LNCAP (cell line): ENCODE measurements around the gene BAHCC1.

Source experiments
- CTCF ChIP-seq: fragments of 450-650 bp; IDR thresholded peaks from 2 replicates; pipeline ENCODE4 v1.5.1; 2017; ENCODE audit warnings: mild to moderate bottlenecking

BAHCC1 gene

GRCh38 chr17:81478119-81478518 lies 82.9 kb downstream of the BAHCC1 start:
- TF ChIP-seq CTCF: no peak

DNA sequence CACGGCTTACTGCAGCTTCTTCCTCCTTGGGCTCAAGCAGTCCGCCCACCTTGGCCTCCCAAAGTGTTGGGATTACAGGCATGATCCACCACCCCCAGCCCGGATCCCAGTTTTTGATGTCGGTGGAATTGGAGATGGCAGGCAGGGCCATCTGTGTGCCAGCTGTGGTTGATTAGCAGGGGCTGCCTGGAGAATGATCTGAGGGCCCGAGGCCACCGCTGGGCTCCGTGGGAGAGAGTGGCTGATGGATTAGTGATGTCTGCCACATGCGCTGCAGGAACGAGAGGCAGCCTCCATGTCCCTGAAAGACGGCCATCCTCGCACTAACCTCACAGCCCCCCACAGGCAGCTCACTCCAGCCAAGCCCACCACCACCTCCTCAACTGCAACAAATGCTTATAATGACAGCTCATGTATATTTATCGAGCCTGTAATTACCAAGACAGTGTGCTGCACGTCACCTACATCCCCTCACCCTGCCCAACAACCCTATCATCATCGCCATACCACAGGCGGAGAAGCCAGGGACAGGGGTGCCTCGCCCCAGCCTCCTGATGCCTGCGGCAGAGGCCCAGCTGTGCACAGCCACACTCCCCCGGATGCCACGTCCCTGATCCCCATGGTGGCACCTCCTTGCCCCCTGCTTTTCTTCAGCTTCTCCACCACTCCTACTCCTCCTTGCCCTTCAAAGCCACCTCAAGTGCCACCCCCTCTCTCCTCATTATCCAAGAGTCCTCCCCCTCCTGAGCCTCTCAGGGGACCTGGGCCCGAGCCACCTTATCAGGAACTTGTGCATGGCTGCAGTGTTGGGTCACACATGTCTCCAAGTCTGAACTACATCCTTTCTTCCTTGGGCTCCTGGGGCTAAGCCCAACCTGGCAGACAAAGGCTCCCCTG lies 84.2 kb downstream of the BAHCC1 start:
- no peak for TF ChIP-seq CTCF

DNA sequence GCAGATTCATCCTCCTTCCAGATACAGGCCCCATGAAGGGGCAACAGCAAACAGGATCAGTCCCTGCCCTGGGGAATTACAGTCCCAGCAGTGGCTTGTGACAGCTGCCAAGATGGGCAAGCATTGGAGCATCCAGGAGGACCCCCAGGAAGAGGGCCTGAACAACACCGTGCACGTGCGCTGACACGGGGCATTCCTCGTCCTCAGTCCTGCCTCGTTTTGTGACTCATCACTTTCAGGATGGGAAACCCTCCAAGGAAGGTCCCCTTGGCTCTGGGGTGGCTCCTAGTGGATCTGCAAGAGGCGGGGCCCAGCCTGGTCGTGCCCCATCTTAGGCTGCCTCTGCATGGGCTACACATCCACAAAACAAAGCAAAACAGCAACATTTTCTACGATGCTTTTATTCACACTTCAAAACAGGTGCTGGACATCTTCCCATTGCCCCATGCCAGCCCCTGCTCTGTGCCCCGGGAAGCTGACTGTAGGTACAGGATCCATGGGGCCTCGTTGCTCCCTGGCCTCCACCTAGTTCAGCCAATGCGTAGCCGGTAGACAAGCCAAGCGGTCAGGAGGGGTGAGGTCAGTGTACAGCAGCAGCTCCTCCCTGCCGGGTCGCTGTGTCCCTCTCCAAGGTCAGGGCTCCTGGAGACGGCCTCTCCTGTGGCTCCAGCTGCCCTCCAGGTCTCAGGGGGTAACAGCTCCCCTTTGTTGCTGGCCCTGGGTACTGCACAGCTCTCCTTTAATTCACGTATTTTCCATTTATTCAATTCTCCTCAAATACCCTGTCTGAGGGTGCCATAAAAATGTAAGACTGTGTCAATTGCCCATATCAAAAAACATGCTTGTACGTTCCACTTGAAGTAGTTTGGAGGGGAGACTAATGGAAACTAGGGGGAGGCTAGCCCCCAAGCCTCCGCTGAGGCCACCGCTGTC lies 85.1 kb downstream of the BAHCC1 start:
- no peak for TF ChIP-seq CTCF

- TF ChIP-seq CTCF: no peak
These were observed 86.0 kb downstream of the BAHCC1 start for GRCh38 chr17:81481073-81481799.

GRCh38 chr17:81481815-81482505 lies 86.7 kb downstream of the BAHCC1 start:
- TF ChIP-seq CTCF: no peak

DNA sequence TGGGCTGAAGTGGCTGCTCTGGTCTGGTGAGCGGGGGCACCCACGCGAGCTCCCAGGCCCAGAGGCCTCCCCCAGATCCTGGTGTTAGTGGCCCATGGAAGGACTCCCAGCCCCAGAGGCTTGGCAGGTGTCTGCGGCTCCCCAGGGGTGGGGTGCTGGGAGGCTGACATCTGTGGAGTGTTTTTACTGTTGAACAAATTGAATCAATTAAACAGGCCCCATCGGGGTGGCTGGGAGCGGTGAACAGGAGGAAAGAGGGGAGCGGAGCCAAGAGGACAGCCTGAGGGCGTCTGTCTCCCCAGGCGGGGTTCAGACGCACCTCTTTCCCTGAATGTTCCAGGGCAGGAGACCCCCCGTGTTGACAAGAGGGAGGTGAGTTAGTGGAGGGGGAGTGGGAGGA lies 87.4 kb downstream of the BAHCC1 start:
- no peak for TF ChIP-seq CTCF
